ENCODE data around the gene ERC1.

DNA sequence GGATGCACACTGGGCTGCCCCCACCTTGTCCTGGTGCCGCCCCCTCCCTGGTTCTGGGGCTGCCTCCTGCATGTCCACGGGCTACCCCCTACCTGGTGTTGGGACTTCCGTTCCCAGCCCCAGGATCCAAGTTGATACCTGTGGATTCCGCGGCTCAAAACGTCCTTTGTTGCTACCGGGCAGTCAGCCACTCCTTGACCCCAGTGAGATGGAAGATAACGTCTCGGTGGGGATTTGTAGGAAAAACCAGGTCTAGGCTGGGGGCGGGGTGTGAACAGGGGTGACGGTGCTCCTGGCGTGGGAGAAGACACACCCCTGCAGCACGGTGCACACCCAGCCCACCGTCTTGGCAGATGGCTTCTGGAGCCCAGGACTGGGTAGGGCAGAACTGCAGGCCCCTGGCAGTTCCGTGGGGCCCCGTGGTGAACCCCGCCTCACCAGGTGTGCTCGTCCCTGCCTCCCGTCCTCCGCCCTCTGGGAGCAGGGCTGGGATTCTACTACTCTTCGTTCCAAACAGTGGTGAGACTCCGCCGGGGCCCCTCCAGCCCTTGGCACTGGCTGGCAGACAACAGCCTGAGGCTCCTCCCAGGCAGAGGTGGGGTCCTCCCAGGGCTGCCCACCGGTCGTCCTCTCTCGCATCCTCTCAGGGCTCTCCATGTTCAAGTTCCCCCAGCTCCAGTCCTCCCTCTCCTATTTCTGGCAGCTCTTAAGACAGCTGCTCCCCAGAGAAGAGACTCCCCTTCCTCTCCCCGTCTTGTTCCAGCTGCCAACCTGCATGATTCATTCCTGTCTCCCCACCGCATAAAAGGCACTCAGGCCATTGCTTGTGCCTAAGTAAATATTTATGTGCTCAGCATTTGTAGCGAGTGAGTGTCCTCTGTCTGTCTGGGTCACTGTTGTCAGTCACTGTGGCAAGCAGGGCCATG is 527.8 kb downstream of the ERC1 start:
- TF ChIP-seq POLR2A (IDR thresholded peaks at IDR 0.05) (no peak), CTCF (IDR thresholded peaks at IDR 0.05) (no peak), POLR2AphosphoS5 (IDR thresholded peaks at IDR 0.05) (no peak)
